KBM-7 (cell line): ENCODE data around the gene ZMYM2.

Source experiments
- DNase-seq: peaks from one replicate; pipeline ENCODE4 v3.0.0-alpha.2; 2015
- in situ Hi-C: fragments of 300-500 bp; cut with MboI; formaldehyde crosslinking; loops from 2 replicates; pipeline ENCODE4 v1.14.3; 2020; ENCODE audit warnings: low sequenced_read_pairs, low pct_unique_long_range_greater_than_20kb, mixed read lengths

ZMYM2 gene

DNA sequence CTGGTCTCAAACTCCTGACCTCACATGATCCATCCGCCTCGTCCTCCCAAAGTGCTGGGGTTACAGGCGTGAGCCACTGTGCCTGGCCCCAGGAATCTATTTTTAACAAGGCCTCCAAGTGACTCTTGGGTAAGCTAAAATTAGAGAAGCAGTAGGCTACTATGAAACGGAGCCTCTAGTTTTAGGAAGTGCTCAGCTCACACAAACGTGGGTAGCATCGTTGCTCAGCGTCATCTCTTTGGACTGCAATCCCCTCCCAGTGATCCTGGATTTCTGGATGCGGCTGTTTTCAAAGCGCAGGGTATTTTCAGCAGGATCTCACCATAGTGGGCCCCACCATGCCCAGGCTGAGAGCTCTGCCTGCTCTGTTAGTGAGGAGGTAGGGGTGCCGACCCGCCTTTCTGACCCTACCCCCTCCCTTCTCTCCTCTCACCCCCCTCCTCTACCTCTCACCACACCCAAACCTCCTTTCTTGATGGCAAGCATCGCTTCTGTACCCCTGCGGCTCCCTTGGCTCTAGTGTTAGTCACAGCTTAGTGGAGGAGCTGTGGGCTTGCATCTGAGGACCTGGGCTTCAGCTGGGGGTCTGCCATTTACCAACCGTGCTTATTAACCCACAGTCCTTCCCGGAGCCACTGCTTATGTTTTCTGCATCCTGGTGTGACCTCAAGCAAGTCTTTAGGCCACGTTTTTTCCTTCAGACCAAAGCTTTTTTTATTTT, 168.2 kb downstream of the ZMYM2 start:
- in situ Hi-C loops, result no loop called here

GRCh38 chr13:20127262-20127561, 168.7 kb downstream of the ZMYM2 start:
- in situ Hi-C loops, result no loop called here
- no peak for DNase-seq

More for the DNA sequence above, 168.2 kb downstream of the ZMYM2 start:
- peak; percentile 32 for DNase-seq

DNA sequence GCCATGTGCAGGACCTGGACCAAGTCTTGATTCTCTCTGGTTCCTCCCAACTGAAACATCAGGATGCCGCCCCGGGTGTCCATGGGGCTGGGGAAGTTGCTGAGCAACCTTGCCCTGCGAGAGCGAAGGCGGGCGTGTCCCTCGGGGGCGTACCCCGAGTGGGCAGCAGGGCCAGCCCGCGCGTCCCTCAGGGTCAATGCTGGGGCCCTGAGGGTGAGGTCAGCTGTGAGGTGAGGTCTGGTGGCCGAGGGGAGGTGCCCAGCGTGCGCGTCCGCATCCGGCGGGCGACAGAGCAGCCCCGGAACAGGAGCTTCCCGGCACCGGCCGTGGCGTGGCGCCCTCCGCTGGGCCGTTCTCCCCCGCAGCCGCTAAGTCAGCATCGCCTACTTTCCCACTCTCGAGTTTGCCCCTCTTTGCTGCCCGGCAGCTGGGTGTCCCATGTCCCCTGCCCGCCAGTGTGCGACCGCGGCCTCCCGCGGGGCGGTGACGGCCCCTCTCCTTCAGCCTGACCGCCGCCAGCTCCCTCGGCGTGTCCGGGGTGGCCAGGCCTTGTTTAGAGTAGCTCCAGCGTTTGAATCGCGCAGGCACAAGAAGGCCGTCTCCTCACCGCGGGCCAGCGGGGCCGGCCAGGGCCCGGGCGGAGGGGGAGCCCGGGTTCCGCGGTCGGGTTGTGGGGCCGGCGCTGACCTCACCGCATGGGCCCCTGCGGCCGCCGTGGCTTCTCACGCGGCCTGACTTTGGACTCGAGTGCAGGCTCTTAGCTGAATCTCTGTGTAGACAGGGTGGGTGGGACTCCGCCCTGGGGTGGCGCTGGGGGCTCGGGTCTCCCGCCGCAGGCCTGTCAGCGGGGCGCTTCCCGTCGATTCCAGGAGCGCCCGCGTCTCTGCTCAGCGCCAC, 169.3 kb downstream of the ZMYM2 start:
- in situ Hi-C loops, result no loop called here
- no peak for DNase-seq

DNA sequence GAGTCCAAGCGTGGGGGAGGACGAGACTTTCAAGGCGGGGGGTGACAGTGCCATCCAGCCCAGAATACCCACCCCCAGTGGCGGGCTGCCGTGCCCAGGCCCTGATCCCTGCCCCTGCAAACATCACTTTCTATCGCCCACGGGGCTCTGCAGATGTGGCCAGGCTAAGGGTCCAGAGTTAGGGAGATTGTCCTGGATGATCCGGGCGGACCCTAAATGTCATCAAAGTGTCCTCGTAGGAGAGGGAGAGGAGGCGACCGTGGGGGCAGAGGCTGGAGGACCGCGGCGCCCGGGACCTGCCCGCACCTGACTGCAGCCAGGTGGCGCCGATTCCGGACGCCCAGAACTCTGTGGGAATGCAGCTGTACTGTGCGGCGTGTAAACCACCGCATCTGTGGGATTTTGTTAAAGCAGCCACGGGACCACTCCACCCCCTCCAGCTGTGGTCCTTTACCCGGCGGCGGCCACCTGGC, 170.0 kb downstream of the ZMYM2 start:
- DNase-seq, result no peak
- in situ Hi-C loops, result no loop called here

GRCh38 chr13:20129076-20129475, 170.5 kb downstream of the ZMYM2 start:
- DNase-seq, result no peak
- in situ Hi-C loops, result no loop called here

DNA sequence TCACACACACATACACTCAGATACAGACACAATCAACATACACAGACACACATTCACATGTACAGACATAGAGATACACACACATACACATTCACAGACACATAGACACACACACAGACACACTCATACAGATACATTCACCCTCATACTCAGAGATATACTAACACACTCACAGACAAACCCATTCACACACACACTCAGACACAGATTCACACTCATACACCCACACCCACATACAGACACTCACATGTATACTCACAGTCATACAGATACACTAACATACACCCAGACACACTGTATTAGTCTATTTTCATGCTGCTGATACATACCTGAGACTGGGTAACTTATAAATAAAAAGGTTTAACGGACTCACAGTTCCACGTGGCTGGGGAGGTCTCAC, 171.5 kb downstream of the ZMYM2 start:
- DNase-seq, result no peak
- in situ Hi-C loops, result no loop called here

DNA sequence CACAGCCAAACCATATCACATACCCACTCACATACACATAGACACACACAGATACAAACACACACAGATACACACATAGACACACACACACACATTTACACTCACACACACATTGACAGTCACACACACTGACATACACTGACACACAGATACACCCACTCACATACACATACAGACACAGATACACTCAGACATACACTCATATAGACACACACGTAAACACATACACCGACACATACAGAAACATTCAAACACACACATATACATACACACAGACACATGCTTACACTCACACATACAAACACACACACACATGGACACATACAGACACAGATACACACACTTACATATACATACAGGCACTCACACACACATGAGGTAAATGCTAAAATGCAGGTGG, 172.1 kb downstream of the ZMYM2 start:
- in situ Hi-C loops, result no loop called here
- DNase-seq, result no peak

- in situ Hi-C loops, result no loop called here
- DNase-seq, result peak; percentile 58
Observed at GRCh38 chr13:20131057-20131832, 172.7 kb downstream of the ZMYM2 start.

- in situ Hi-C loops, result no loop called here
- no peak for DNase-seq
Observed at GRCh38 chr13:20132052-20132634, 173.6 kb downstream of the ZMYM2 start.

GRCh38 chr13:20134732-20135131, 176.2 kb downstream of the ZMYM2 start:
- in situ Hi-C loops, result no loop called here
- DNase-seq, result no peak

DNA sequence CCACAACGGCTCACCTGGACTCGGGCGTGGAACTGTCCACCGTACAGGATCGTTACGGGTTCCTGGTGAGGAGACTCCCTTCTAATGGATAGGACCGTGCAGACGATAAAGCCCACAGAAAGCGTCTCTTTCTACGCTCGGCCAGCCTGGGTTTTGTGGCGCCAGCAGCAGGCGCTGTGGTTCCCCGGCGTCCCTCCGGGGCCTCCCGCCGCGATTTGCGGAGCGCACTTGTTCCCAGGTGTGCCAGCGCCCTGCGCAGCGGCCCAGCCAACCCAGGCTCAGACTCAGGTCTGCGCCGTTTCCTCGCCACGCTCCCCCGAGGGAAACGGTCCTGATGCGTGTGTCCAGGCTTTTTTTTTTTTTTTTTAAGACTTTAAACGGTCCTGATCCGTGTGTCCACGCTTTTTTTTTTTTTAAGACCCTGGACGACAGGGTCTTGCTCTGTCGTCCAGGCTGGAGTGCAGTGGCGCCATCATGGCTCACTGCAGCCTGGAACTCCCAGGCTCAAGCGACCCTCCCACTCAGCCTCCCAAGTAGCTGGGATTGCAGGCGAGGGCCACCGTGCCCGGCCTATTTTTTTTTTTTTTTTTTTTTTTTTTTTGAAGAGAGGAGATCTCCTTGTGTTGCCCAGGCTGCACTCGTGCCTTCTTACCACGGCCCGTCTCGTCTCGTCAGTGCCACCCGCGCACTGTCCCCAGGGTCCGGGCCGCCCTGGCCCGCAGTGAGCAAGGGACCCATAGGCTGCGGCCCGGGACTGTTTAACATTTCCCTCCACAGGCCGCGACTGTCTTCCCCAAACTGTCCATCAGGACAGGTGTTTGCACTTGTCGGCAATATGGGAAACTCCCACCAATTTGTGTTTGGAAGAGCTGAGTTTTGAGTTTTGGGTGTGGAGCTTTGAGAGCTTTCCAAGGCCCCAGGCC, 178.5 kb downstream of the ZMYM2 start:
- in situ Hi-C loops, result no loop called here
- no peak for DNase-seq

GRCh38 chr13:20137875-20138274, 179.3 kb downstream of the ZMYM2 start:
- no peak for DNase-seq
- in situ Hi-C loops, result no loop called here

DNA sequence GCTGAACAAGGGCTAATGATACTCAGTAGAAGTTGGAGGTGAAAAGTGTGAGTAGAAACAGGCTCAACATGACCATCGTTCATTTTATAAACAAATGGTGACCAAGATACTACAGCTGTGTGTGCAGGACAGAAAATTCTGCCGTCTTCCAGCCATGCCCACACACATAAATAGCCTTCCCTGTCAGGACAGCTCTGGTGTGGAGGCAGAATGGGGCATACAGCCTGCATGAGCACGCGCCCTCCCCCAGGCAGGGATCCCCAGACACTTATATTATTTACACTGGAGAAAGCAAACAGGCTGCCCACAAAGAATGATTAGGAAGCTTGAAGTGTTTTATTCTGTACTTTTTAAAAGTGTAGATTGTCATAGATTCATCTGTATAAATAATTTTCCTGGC, 182.0 kb downstream of the ZMYM2 start:
- in situ Hi-C loops, result no loop called here
- no peak for DNase-seq
